ENCODE measurements around the gene ENO3. TPM values are rescaled to one million over a fixed set of nuclear protein-coding genes. Genes with fewer than 3 reads are reported as not detected.

Gene ENO3
- polyA plus RNA-seq, 3 donors: 0.36 to 14.2 (median 0.60) TPM

- Histone ChIP-seq H3K36me3 (replicated peaks in 1 of 2; ENCODE audit: control insufficient read depth in 1 of 2, insufficient read depth in 2 of 2, low read length in 2 of 2) (peaks cover 43 to 47% of the 10 kb centered on the region in 2 donors), H3K27ac (ENCODE audit: low read depth in 1 of 2, low read length in 2 of 2) (no peak overlapping the region), H3K4me2 (replicated peaks; ENCODE audit: extremely low read depth, low read length, poor library complexity, severe bottlenecking) (no peak overlapping the region), H3K79me2 (ENCODE audit: insufficient read depth, low read length) (peaks cover 9% of the 10 kb centered on the region), H3K4me3 (replicated peaks in 1 of 3; ENCODE audit: low read depth in 2 of 3, low read length in 3 of 3) (no peak overlapping the region), H2AFZ (ENCODE audit: insufficient read depth, low read depth, low read length, poor library complexity, severe bottlenecking) (no peak overlapping the region), H3K9me3 (replicated peaks in 1 of 2; ENCODE audit: control insufficient read depth in 1 of 2, insufficient read depth in 1 of 2, low read length in 2 of 2) (no peaks in the 10 kb centered on the region), H4K20me1 (ENCODE audit: insufficient read depth, low read length) (peaks cover 26% of the 10 kb centered on the region), H3K9ac (ENCODE audit: insufficient read depth, low read length, poor library complexity, severe bottlenecking) (no peak overlapping the region), H3K27me3 (ENCODE audit: control insufficient read depth in 2 of 2, insufficient read depth in 2 of 2, low read length in 2 of 2) (peaks cover 0 to 10% of the 10 kb centered on the region in 2 donors), H3K4me1 (ENCODE audit: control insufficient read depth in 1 of 2, insufficient read depth in 2 of 2, low read length in 2 of 2) (peaks cover 21 to 29% of the 10 kb centered on the region in 2 donors)
- TF ChIP-seq CTCF (IDR thresholded peaks at IDR 0.05): no peak
- 92% methylated on average over 9 of the region's 11 CpGs for WGBS (ENCODE audit: insufficient coverage)
- intact Hi-C loops (cut with micrococcal nuclease): no loop called here
- Mint-ChIP-seq H3K9me3 (peaks cover 0 to 2% (median 0%) of the 10 kb centered on the region in 7 donors), H3K36me3 (peaks cover 51 to 54% of the 10 kb centered on the region in 2 donors), H3K27me3 (ENCODE audit: low read depth in 3 of 3) (peaks cover 16 to 25% (median 17%) of the 10 kb centered on the region in 3 donors), H3K4me1 (peaks cover 29% of the 10 kb centered on the region), H3K27ac (no peak overlapping the region), H3K4me3 (no peak overlapping the region)
- DNase-seq: no peak
These were observed 49.3 kb downstream of the ENO3 start for GRCh38 chr17:5000237-5000639.

- intact Hi-C loops (cut with micrococcal nuclease): no loop called here
- Histone ChIP-seq H3K79me2 (ENCODE audit: insufficient read depth, low read length) (peaks cover 9% of the 10 kb centered on the region), H3K36me3 (replicated peaks in 1 of 2; ENCODE audit: control insufficient read depth in 1 of 2, insufficient read depth in 2 of 2, low read length in 2 of 2) (peaks cover 59 to 67% of the 10 kb centered on the region in 2 donors), H3K4me1 (ENCODE audit: control insufficient read depth in 1 of 2, insufficient read depth in 2 of 2, low read length in 2 of 2) (peaks cover 14 to 21% of the 10 kb centered on the region in 2 donors), H2AFZ (ENCODE audit: insufficient read depth, low read depth, low read length, poor library complexity, severe bottlenecking) (no peak overlapping the region), H4K20me1 (ENCODE audit: insufficient read depth, low read length) (peaks cover 26% of the 10 kb centered on the region), H3K9ac (ENCODE audit: insufficient read depth, low read length, poor library complexity, severe bottlenecking) (no peak overlapping the region), H3K4me3 (replicated peaks in 1 of 3; ENCODE audit: low read depth in 2 of 3, low read length in 3 of 3) (no peak overlapping the region), H3K27ac (ENCODE audit: low read depth in 1 of 2, low read length in 2 of 2) (no peak overlapping the region), H3K9me3 (replicated peaks in 1 of 2; ENCODE audit: control insufficient read depth in 1 of 2, insufficient read depth in 1 of 2, low read length in 2 of 2) (no peaks in the 10 kb centered on the region), H3K4me2 (replicated peaks; ENCODE audit: extremely low read depth, low read length, poor library complexity, severe bottlenecking) (no peak overlapping the region), H3K27me3 (ENCODE audit: control insufficient read depth in 2 of 2, insufficient read depth in 2 of 2, low read length in 2 of 2) (no peaks in the 10 kb centered on the region)
- DNase-seq: no peak
- H3K27ac Mint-ChIP-seq: peak overlapping the region in 3 of 7 donors; percentile 22 to 60 (median 50)
- no peak overlapping the region for H3K4me3 Mint-ChIP-seq
- H3K27me3 Mint-ChIP-seq (ENCODE audit: low read depth in 3 of 3): peaks cover 0 to 8% (median 0%) of the 10 kb centered on the region in 3 donors
- TF ChIP-seq CTCF (IDR thresholded peaks at IDR 0.05): no peak
- H3K9me3 Mint-ChIP-seq: peaks cover 0 to 2% (median 0%) of the 10 kb centered on the region in 7 donors
- peaks cover 63 to 74% of the 10 kb centered on the region in 2 donors for H3K36me3 Mint-ChIP-seq
- peaks cover 24% of the 10 kb centered on the region for H3K4me1 Mint-ChIP-seq
- 99% methylated on average over 17 of the region's 20 CpGs for WGBS (ENCODE audit: insufficient coverage)
These were observed 51.3 kb downstream of the ENO3 start for GRCh38 chr17:5002121-5002788.

All from CD14-positive monocyte (primary cell).